GM10847 (cell line): ENCODE data around the gene EEFSEC.

Experiments
- POLR2A ChIP-seq: IDR thresholded peaks from 2 replicates; pipeline ENCODE4 v1.6.1; 2011; ENCODE audit not compliant: insufficient read length; ENCODE audit errors: extremely low read depth

Gene EEFSEC

GRCh38 chr3:128143496-128143895 lies 9.8 kb upstream of the EEFSEC start:
- TF ChIP-seq POLR2A = no peak

GRCh38 chr3:128144512-128145187 lies 8.6 kb upstream of the EEFSEC start:
- no peak for TF ChIP-seq POLR2A

GRCh38 chr3:128145279-128145678 lies 8.0 kb upstream of the EEFSEC start:
- TF ChIP-seq POLR2A = no peak

- no peak for TF ChIP-seq POLR2A
Observed at GRCh38 chr3:128146201-128146600, 7.1 kb upstream of the EEFSEC start.

- no peak for TF ChIP-seq POLR2A
Observed at GRCh38 chr3:128149650-128150049, 3.6 kb upstream of the EEFSEC start.

GRCh38 chr3:128151758-128152274 lies 1.5 kb upstream of the EEFSEC start:
- no peak for TF ChIP-seq POLR2A

GRCh38 chr3:128152419-128153155 lies 694 bp upstream of the EEFSEC start:
- no peak for TF ChIP-seq POLR2A

- no peak for TF ChIP-seq POLR2A
Observed at GRCh38 chr3:128155616-128156360, 2.5 kb downstream of the EEFSEC start.

- TF ChIP-seq POLR2A = no peak
Observed at GRCh38 chr3:128160661-128161060, 7.4 kb downstream of the EEFSEC start.

GRCh38 chr3:128163432-128163831 lies 10.2 kb downstream of the EEFSEC start:
- TF ChIP-seq POLR2A = no peak

GRCh38 chr3:128166971-128167453 lies 13.7 kb downstream of the EEFSEC start:
- no peak for TF ChIP-seq POLR2A

- TF ChIP-seq POLR2A = no peak
Observed at GRCh38 chr3:128167646-128167972, 14.3 kb downstream of the EEFSEC start.

GRCh38 chr3:128167973-128168674 lies 14.8 kb downstream of the EEFSEC start:
- TF ChIP-seq POLR2A = no peak

- TF ChIP-seq POLR2A = no peak
Observed at GRCh38 chr3:128168836-128169235, 15.6 kb downstream of the EEFSEC start.

GRCh38 chr3:128170866-128171516 lies 17.7 kb downstream of the EEFSEC start:
- no peak for TF ChIP-seq POLR2A
